WI38 (cell line): Measurements from ENCODE around the gene E2F2.

Experiments used
- H3K4me3 ChIP-seq: 2 replicates; pipeline ENCODE4 v1.5.1; 2011; ENCODE audit warnings: low read depth, mild to moderate bottlenecking, control low read depth, low read length
- CTCF ChIP-seq: IDR thresholded peaks from 2 replicates; pipeline ENCODE4 v1.5.1; 2012; ENCODE audit warnings: low read depth, mild to moderate bottlenecking, control low read depth, low read length

Gene E2F2

GRCh38 chr1:23561813-23562100 lies 30.7 kb upstream of the E2F2 start:
- H3K4me3 ChIP-seq = peak overlapping the region; percentile 13; the same call in 1 of the 2 replicates

GRCh38 chr1:23561076-23561812 lies 30.2 kb upstream of the E2F2 start:
- TF ChIP-seq CTCF = no peak
- no peak overlapping the region for H3K4me3 ChIP-seq

More at GRCh38 chr1:23561813-23562100, 30.7 kb upstream of the E2F2 start:
- no peak for TF ChIP-seq CTCF

GRCh38 chr1:23559985-23560741 lies 29.1 kb upstream of the E2F2 start:
- no peak for TF ChIP-seq CTCF
- peak overlapping the region; percentile 95 for H3K4me3 ChIP-seq

GRCh38 chr1:23559136-23559984 lies 28.3 kb upstream of the E2F2 start, which contains the start of gene ID3:
TSS of gene ID3 (minus strand) at chr1:23559501. CDS start at chr1:23559426, 75 bp downstream.
- no peak for TF ChIP-seq CTCF

GRCh38 chr1:23558872-23559135 lies 27.8 kb upstream of the E2F2 start:
- TF ChIP-seq CTCF = no peak
- peak overlapping the region; percentile 95 for H3K4me3 ChIP-seq

More at GRCh38 chr1:23559136-23559984, 28.3 kb upstream of the E2F2 start, which contains the start of gene ID3:
- H3K4me3 ChIP-seq = peak within 1 kb of the TSS; percentile 95

- TF ChIP-seq CTCF = no peak
- peak overlapping the region; percentile 95 for H3K4me3 ChIP-seq
Observed at GRCh38 chr1:23558140-23558871, 27.3 kb upstream of the E2F2 start.
